ENCODE data around the gene ZNF865.

The ZNF865 gene

GRCh38 chr19:55644842-55645511 is 39.5 kb downstream of the ZNF865 start:
- H3K4me1 Mint-ChIP-seq, result peaks cover 49 to 81% of the 10 kb centered on the region in 2 donors
- H3K27ac Mint-ChIP-seq, result peak overlapping the region; percentile 97
- DNase-seq, result no peak
- no peak for ATAC-seq (replicated peaks)
- H3K27me3 Mint-ChIP-seq, result no peaks in the 10 kb centered on the region
- peak overlapping the region; percentile 87 to 99 for H3K4me3 Mint-ChIP-seq
- no peaks in the 10 kb centered on the region for H3K9me3 Mint-ChIP-seq
- H3K36me3 Mint-ChIP-seq, result peaks cover 45 to 77% of the 10 kb centered on the region in 2 donors

- Mint-ChIP-seq H3K27me3 (no peaks in the 10 kb centered on the region), H3K36me3 (peaks cover 46 to 77% of the 10 kb centered on the region in 2 donors), H3K27ac (peak overlapping the region; percentile 81), H3K9me3 (no peaks in the 10 kb centered on the region), H3K4me1 (peaks cover 50 to 81% of the 10 kb centered on the region in 2 donors), H3K4me3 (peak overlapping the region; percentile 87 to 99)
- DNase-seq (no peak), ATAC-seq (replicated peaks) (no peak)
Measured at GRCh38 chr19:55645512-55645881, 40.0 kb downstream of the ZNF865 start.

- peaks cover 57 to 79% of the 10 kb centered on the region in 2 donors for H3K36me3 Mint-ChIP-seq
- H3K27me3 Mint-ChIP-seq, result no peaks in the 10 kb centered on the region
- ATAC-seq (replicated peaks) (peak in 1 of 2 donors; percentile 10), DNase-seq (no peak)
- no peaks in the 10 kb centered on the region for H3K9me3 Mint-ChIP-seq
- H3K4me3 Mint-ChIP-seq, result peak overlapping the region; percentile 97 to 99
- peaks cover 53 to 85% of the 10 kb centered on the region in 2 donors for H3K4me1 Mint-ChIP-seq
- H3K27ac Mint-ChIP-seq, result peak overlapping the region; percentile 87
Measured at GRCh38 chr19:55646889-55647731, 41.7 kb downstream of the ZNF865 start.

GRCh38 chr19:55647732-55648584 is 42.5 kb downstream of the ZNF865 start, which contains the start of gene CCDC106:
Gene CCDC106, plus strand, starts transcription at chr19:55648212. Its CDS starts 835 bp downstream, at chr19:55649047.
- Mint-ChIP-seq H3K27me3 (no peaks in the 10 kb centered on the region), H3K36me3 (peaks cover 58 to 79% of the 10 kb centered on the region in 2 donors), H3K4me1 (peaks cover 53 to 84% of the 10 kb centered on the region in 2 donors), H3K4me3 (peak within 1 kb of the TSS; percentile 97 to 99), H3K9me3 (no peaks in the 10 kb centered on the region), H3K27ac (peak within 1 kb of the TSS; percentile 97)
- ATAC-seq (replicated peaks), result peak; percentile 16 to 37
- peak; percentile 72 for DNase-seq

GRCh38 chr19:55648585-55649267 is 43.3 kb downstream of the ZNF865 start:
- peaks cover 48 to 76% of the 10 kb centered on the region in 2 donors for H3K4me1 Mint-ChIP-seq
- ATAC-seq (replicated peaks), result no peak
- no peaks in the 10 kb centered on the region for H3K27me3 Mint-ChIP-seq
- peaks cover 52 to 71% of the 10 kb centered on the region in 2 donors for H3K36me3 Mint-ChIP-seq
- peak overlapping the region; percentile 97 to 99 for H3K4me3 Mint-ChIP-seq
- no peaks in the 10 kb centered on the region for H3K9me3 Mint-ChIP-seq
- peak overlapping the region; percentile 97 for H3K27ac Mint-ChIP-seq
- DNase-seq, result no peak

GRCh38 chr19:55649268-55650125 is 44.0 kb downstream of the ZNF865 start:
- Mint-ChIP-seq H3K4me1 (peaks cover 46 to 69% of the 10 kb centered on the region in 2 donors), H3K27ac (peak overlapping the region; percentile 97), H3K36me3 (peaks cover 45 to 69% of the 10 kb centered on the region in 2 donors), H3K4me3 (peak overlapping the region; percentile 97 to 99), H3K9me3 (no peaks in the 10 kb centered on the region), H3K27me3 (no peaks in the 10 kb centered on the region)
- ATAC-seq (replicated peaks), result no peak
- no peak for DNase-seq

- Mint-ChIP-seq H3K9me3 (no peaks in the 10 kb centered on the region), H3K4me3 (peak overlapping the region; percentile 97 to 99), H3K27ac (peak overlapping the region; percentile 97), H3K4me1 (peaks cover 43 to 62% of the 10 kb centered on the region in 2 donors), H3K27me3 (no peaks in the 10 kb centered on the region), H3K36me3 (peaks cover 39 to 64% of the 10 kb centered on the region in 2 donors)
- DNase-seq, result peak; percentile 65
- peak; percentile 19 to 27 for ATAC-seq (replicated peaks)
Measured at GRCh38 chr19:55650126-55650557, 44.7 kb downstream of the ZNF865 start.

- peak overlapping the region; percentile 97 to 99 for H3K4me3 Mint-ChIP-seq
- no peak for ATAC-seq (replicated peaks)
- DNase-seq, result no peak
- peaks cover 38 to 57% of the 10 kb centered on the region in 2 donors for H3K4me1 Mint-ChIP-seq
- H3K9me3 Mint-ChIP-seq, result no peaks in the 10 kb centered on the region
- H3K27me3 Mint-ChIP-seq, result no peaks in the 10 kb centered on the region
- H3K36me3 Mint-ChIP-seq, result peaks cover 42 to 62% of the 10 kb centered on the region in 2 donors
- H3K27ac Mint-ChIP-seq, result peak overlapping the region; percentile 97
Measured at GRCh38 chr19:55650602-55651230, 45.3 kb downstream of the ZNF865 start.

- peak overlapping the region; percentile 97 for H3K27ac Mint-ChIP-seq
- H3K27me3 Mint-ChIP-seq, result no peaks in the 10 kb centered on the region
- peaks cover 42 to 62% of the 10 kb centered on the region in 2 donors for H3K4me1 Mint-ChIP-seq
- DNase-seq (no peak), ATAC-seq (replicated peaks) (no peak)
- peak overlapping the region; percentile 97 to 99 for H3K4me3 Mint-ChIP-seq
- H3K36me3 Mint-ChIP-seq, result peaks cover 45 to 65% of the 10 kb centered on the region in 2 donors
- H3K9me3 Mint-ChIP-seq, result no peaks in the 10 kb centered on the region
Measured at GRCh38 chr19:55651236-55651635, 45.8 kb downstream of the ZNF865 start.

GRCh38 chr19:55652311-55653128 is 47.1 kb downstream of the ZNF865 start:
- H3K9me3 Mint-ChIP-seq, result no peaks in the 10 kb centered on the region
- no peak for DNase-seq
- H3K4me1 Mint-ChIP-seq, result peaks cover 38 to 58% of the 10 kb centered on the region in 2 donors
- ATAC-seq (replicated peaks), result no peak
- peaks cover 42 to 60% of the 10 kb centered on the region in 2 donors for H3K36me3 Mint-ChIP-seq
- H3K4me3 Mint-ChIP-seq, result peak overlapping the region in 1 of 2 donors; percentile 60
- peak overlapping the region; percentile 99 for H3K27ac Mint-ChIP-seq
- no peaks in the 10 kb centered on the region for H3K27me3 Mint-ChIP-seq

- ATAC-seq (replicated peaks), result peak; percentile 52
- Mint-ChIP-seq H3K9me3 (no peaks in the 10 kb centered on the region), H3K4me1 (peaks cover 44 to 63% of the 10 kb centered on the region in 2 donors)
Measured at GRCh38 chr19:55653651-55654322, 48.3 kb downstream of the ZNF865 start.

More at GRCh38 chr19:55653651-55654322, 48.3 kb downstream of the ZNF865 start:
- Mint-ChIP-seq H3K27ac (peak overlapping the region; percentile 99), H3K4me3 (peak overlapping the region; percentile 90), H3K36me3 (peaks cover 39 to 56% of the 10 kb centered on the region in 2 donors), H3K27me3 (no peaks in the 10 kb centered on the region)
- DNase-seq, result peak; percentile 97

Measured in stimulated activated naive B cell treated with anti-CD40 and anti-IgM and Interleukin-4, amounts not matched to agents 10 μg/mL and 1 μg/mL and 100 μg/mL, for 72 hours (primary cell).